Smooth muscle cell (in vitro differentiated cells): ENCODE data around the gene FAXDC2. TPM values are rescaled to one million over a fixed set of nuclear protein-coding genes. Genes with fewer than 3 reads are reported as not detected.

ENCODE experiments used
- DNase-seq: peaks from one replicate; lab custom pipeline; 2025; ENCODE audit not compliant: unreplicated experiment; lab: John Stamatoyannopoulos, UW
- H2AFZ ChIP-seq: fragments of 200-600 bp; sonication (generic); 2 replicates; pipeline ENCODE4 v1.6.0; 2016; ENCODE audit warnings: antibody characterized with exemption, low read depth, mild to moderate bottlenecking
- H3F3A ChIP-seq: fragments of 200-600 bp; sonication (generic); 2 replicates; pipeline ENCODE4 v1.6.0; 2017; ENCODE audit warnings: antibody characterized with exemption, low read depth
- H3K27ac ChIP-seq: fragments of 200-600 bp; sonication (generic); 2 replicates; pipeline ENCODE4 v1.5.1; 2016; ENCODE audit warnings: low read depth, mild to moderate bottlenecking
- H3K27me3 ChIP-seq: fragments of 200-600 bp; sonication (generic); 2 replicates; pipeline ENCODE4 v1.6.1; 2016; ENCODE audit warnings: low read depth, mild to moderate bottlenecking
- H3K36me3 ChIP-seq: fragments of 200-600 bp; sonication (generic); 2 replicates; pipeline ENCODE4 v1.5.1; 2016; ENCODE audit warnings: low read depth
- H3K4me1 ChIP-seq: fragments of 200-600 bp; sonication (generic); 2 replicates; pipeline ENCODE4 v1.5.1; 2016; ENCODE audit warnings: low read depth
- H3K4me2 ChIP-seq: fragments of 200-600 bp; sonication (generic); 2 replicates; pipeline ENCODE4 v1.6.0; 2016; ENCODE audit warnings: mild to moderate bottlenecking
- H3K4me3 ChIP-seq: fragments of 200-600 bp; sonication (generic); 2 replicates; pipeline ENCODE4 v1.5.1; 2016; ENCODE audit warnings: mild to moderate bottlenecking
- H3K79me2 ChIP-seq: fragments of 200-600 bp; sonication (generic); 2 replicates; pipeline ENCODE4 v1.6.0; 2016; ENCODE audit warnings: low read depth, mild to moderate bottlenecking
- H3K9ac ChIP-seq: fragments of 200-600 bp; sonication (generic); 2 replicates; pipeline ENCODE4 v1.6.0; 2016; ENCODE audit warnings: low read depth
- H3K9me3 ChIP-seq: fragments of 200-600 bp; sonication (generic); replicated peaks from 2 replicates; pipeline ENCODE4 v1.5.1; 2016; ENCODE audit warnings: low read depth
- H4K20me1 ChIP-seq: fragments of 200-600 bp; sonication (generic); 2 replicates; pipeline ENCODE4 v1.6.0; 2016; ENCODE audit warnings: low read depth
- WGBS: methylation state at CpG from one replicate; pipeline ENCODE4 v1.1.7; 2016; ENCODE audit warnings: low lambda C conversion rate; 5-methylcytosine and 5-hydroxymethylcytosine counted together
- polyA plus RNA-seq: library from polyadenylated mRNA; unstranded; fragments of >200 nt; fragmentation: Nextera tagmentation; extraction: Ambion mirVana; gene quantifications from 2 replicates; pipeline ENCODE4 v1.2.1, GENCODE V29; 2016
- total RNA-seq: library from RNA; depleted of rRNA; stranded (reverse); fragments of >200 nt; gene quantifications from 2 replicates; pipeline ENCODE4 v1.2.3, GENCODE V29; 2014
- TF ChIP-seq, protein P1 (sequence below): fragments of 200-600 bp; sonication (generic); IDR thresholded peaks from 2 replicates; pipeline ENCODE4 v1.5.1; 2017; ENCODE audit warnings: borderline replicate concordance, mild to moderate bottlenecking, antibody characterized with exemption; ENCODE audit not compliant: insufficient read depth, poor library complexity, severe bottlenecking

Gene FAXDC2
- total and polyA plus RNA-seq, 2 experiments from 2014 or later = 2.0 to 2.5 TPM

DNA sequence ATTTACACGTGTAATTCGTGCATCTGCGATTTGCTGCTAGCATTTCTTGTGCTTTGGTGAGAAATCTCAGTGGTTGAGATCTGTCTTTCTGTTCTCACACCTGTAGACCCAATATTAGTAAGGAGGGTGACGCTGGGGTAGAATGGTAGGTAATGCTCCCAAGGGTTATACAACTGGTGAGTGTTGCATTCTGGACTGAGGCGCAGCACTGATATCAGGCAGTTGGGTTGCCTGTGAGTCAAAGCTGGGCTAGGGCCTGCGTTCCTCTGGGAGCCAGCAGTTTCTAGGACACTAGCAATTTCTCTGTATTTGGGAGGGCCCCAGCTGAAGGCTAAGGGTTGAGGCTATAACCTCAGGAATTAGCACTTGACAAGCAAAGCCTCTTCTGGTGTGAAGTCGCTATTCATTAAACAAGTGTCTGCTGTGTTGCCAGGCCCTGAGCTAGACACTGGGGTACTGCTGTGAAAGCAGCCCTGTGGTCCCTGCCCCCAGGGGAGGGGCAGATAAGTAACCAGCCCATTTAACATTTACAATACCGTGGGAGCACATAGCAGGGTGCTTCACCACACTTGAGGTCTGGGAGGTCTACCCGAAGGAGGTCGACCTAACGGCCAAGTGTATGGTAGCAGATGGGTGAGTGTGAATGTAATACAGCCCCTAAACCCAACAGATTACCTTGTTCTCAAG, 66.5 kb downstream of the FAXDC2 start:
- Histone ChIP-seq H2AFZ (no peak overlapping the region), H3K4me1 (peaks cover 38% of the 10 kb centered on the region), H3K27ac (peak overlapping the region; percentile 27), H3F3A (no peaks in the 10 kb centered on the region), H3K36me3 (no peaks in the 10 kb centered on the region), H3K4me3 (no peak overlapping the region), H3K79me2 (peaks cover 100% of the 10 kb centered on the region), H3K4me2 (no peak overlapping the region), H3K9ac (no peak overlapping the region), H3K27me3 (no peaks in the 10 kb centered on the region), H3K9me3 (no peaks in the 10 kb centered on the region), H4K20me1 (peaks cover 100% of the 10 kb centered on the region)
- no peak for DNase-seq
- TF ChIP-seq, protein P1, sequence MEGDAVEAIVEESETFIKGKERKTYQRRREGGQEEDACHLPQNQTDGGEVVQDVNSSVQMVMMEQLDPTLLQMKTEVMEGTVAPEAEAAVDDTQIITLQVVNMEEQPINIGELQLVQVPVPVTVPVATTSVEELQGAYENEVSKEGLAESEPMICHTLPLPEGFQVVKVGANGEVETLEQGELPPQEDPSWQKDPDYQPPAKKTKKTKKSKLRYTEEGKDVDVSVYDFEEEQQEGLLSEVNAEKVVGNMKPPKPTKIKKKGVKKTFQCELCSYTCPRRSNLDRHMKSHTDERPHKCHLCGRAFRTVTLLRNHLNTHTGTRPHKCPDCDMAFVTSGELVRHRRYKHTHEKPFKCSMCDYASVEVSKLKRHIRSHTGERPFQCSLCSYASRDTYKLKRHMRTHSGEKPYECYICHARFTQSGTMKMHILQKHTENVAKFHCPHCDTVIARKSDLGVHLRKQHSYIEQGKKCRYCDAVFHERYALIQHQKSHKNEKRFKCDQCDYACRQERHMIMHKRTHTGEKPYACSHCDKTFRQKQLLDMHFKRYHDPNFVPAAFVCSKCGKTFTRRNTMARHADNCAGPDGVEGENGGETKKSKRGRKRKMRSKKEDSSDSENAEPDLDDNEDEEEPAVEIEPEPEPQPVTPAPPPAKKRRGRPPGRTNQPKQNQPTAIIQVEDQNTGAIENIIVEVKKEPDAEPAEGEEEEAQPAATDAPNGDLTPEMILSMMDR = no peak
- 71% methylated on average over 11 of the region's 11 CpGs for WGBS

DNA sequence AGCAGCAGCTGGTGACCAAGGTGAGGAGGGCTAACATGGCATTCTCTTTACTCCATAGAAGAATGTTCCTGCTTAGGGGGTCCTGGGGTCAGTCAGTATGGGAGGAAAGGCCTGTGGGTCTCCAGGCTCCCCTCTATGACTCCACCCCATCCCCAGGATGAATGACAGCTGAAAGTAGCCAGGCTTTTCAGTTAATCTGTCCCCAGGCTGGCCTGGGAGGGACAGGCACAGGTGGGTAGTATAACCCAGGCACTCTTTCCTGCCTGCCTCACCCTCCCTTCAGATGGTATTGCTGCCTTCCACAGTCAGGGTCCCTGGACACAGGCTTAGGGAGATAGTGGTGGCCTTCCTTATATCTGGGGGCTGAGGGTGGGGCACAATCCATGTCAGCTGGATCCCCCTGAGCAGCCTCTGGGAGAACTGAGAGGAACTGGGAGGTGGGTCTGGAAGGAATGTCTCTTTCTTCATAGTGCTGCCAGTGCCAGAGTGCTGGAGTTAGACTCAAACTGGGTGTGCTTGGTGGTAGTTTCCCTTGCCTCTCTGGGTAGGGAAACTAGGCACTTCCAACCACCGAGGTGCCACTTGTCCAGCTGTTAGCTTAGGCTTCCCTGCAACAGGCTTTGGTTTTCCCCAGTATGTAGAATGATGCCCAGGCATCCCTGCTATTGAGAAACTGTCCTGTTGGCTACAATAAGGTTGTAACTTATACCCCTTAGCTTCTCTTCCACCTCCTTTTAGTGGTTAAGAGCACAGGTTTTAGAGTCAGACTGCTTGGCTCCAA, 67.4 kb downstream of the FAXDC2 start:
- no peak overlapping the region for H3K4me3 ChIP-seq
- no peak overlapping the region for H3K9ac ChIP-seq
- H3K27me3 ChIP-seq = no peaks in the 10 kb centered on the region
- 77% methylated on average over 1 of the region's 1 CpG for WGBS
- DNase-seq = no peak
- H3K4me2 ChIP-seq = no peak overlapping the region
- H3K9me3 ChIP-seq = no peaks in the 10 kb centered on the region
- peaks cover 100% of the 10 kb centered on the region for H4K20me1 ChIP-seq
- TF ChIP-seq, protein P1 = no peak
- no peaks in the 10 kb centered on the region for H3K36me3 ChIP-seq
- H3K4me1 ChIP-seq = peaks cover 38% of the 10 kb centered on the region
- H3K27ac ChIP-seq = peak overlapping the region; percentile 27
- no peak overlapping the region for H2AFZ ChIP-seq
- no peaks in the 10 kb centered on the region for H3F3A ChIP-seq
- H3K79me2 ChIP-seq = peaks cover 100% of the 10 kb centered on the region

DNA sequence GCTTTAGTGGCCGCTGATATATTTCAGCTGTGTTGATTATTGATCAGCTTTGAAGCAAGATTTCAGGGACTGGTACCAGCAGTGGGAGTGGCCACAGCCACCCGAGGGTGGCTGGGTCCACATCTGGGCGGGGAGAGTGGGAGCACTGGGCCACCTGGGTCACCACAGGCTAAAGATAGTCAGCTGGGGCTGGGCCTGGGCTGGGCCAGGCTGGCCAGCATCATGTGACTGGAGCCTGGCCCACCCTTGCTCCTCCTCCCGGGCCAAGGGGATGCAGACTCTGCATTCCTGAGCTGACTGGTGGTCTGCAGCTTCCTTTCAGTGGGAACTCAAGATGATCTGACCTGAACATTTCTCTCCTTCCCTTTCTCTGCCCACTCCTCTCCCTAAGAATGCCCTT, 68.1 kb downstream of the FAXDC2 start:
- H3K4me3 ChIP-seq = no peak overlapping the region
- H3K36me3 ChIP-seq = no peaks in the 10 kb centered on the region
- no peaks in the 10 kb centered on the region for H3K27me3 ChIP-seq
- DNase-seq = no peak
- H3K27ac ChIP-seq = peak overlapping the region; percentile 5
- no peaks in the 10 kb centered on the region for H3F3A ChIP-seq
- H3K9ac ChIP-seq = no peak overlapping the region
- no peaks in the 10 kb centered on the region for H3K9me3 ChIP-seq
- TF ChIP-seq, protein P1 = no peak
- H3K4me1 ChIP-seq = peaks cover 38% of the 10 kb centered on the region
- H3K79me2 ChIP-seq = peaks cover 100% of the 10 kb centered on the region
- peaks cover 100% of the 10 kb centered on the region for H4K20me1 ChIP-seq
- WGBS = 76% methylated on average over 4 of the region's 4 CpGs
- no peak overlapping the region for H3K4me2 ChIP-seq
- no peak overlapping the region for H2AFZ ChIP-seq
